Activated T-cell treated with anti-CD3 and anti-CD28 coated beads, Interleukin-2, amount 50 U/mL, for 72 hours (primary cell): Measurements from ENCODE around the gene ZNF283. TPM values are rescaled to one million over a fixed set of nuclear protein-coding genes. Genes with fewer than 3 reads are reported as not detected.
"Not testable (repeated sequence)": the region's sequence is repeated elsewhere in the genome, so short reads cannot be mapped to it uniquely, and the experiment has no call there.

ENCODE experiments used
- ATAC-seq, 2 donors: fragments of 150-1000 bp; cut with Tn5 transposase; replicated peaks in 1 of 2; 2 replicates each; pipeline ENCODE4 v1.10.0; 2021; ENCODE audit warnings: moderate library complexity in 2 of 2, mild to moderate bottlenecking in 1 of 2
- DNase-seq, 2 donors: peaks; one replicate each; pipeline ENCODE4 v3.0.0; 2021 to 2022; ENCODE audit warnings: mixed read lengths in 1 of 2
- H3K27ac Mint-ChIP-seq: one replicate; pipeline ENCODE4 v1.8.0; 2022; ENCODE audit warnings: mild to moderate bottlenecking, moderate library complexity, mixed read lengths
- H3K27me3 Mint-ChIP-seq: one replicate; pipeline ENCODE4 v1.8.0; 2022; ENCODE audit warnings: low read depth, mixed read lengths
- H3K36me3 Mint-ChIP-seq, 2 donors: one replicate each; pipeline ENCODE4 v1.8.0; 2022; ENCODE audit warnings: mixed read lengths in 2 of 2, mild to moderate bottlenecking in 1 of 2; ENCODE audit not compliant: insufficient read depth in 2 of 2
- H3K4me1 Mint-ChIP-seq: one replicate; pipeline ENCODE4 v1.8.0; 2022; ENCODE audit warnings: low read depth, mixed read lengths
- H3K4me3 Mint-ChIP-seq, 2 donors: one replicate each; pipeline ENCODE4 v1.8.0; 2022; ENCODE audit warnings: mild to moderate bottlenecking in 2 of 2, mixed read lengths in 2 of 2, moderate library complexity in 2 of 2
- H3K9me3 Mint-ChIP-seq, 2 donors: one replicate each; pipeline ENCODE4 v1.8.0; 2022; ENCODE audit warnings: mixed read lengths in 2 of 2
- total RNA-seq, 2 donors: library from RNA; stranded (reverse); gene quantifications; one replicate each; pipeline ENCODE4 v1.2.3, GENCODE V29; 2022

ZNF283 gene
- total RNA-seq, 2 donors from 2014 or later = 6.9 to 7.3 TPM

- ATAC-seq = no peak
- Mint-ChIP-seq H3K9me3 (no peaks in the 10 kb centered on the region), H3K4me3 (no peak overlapping the region), H3K36me3 (peaks cover 0 to 3% of the 10 kb centered on the region in 2 donors), H3K27me3 (peaks cover 36% of the 10 kb centered on the region), H3K27ac (no peak overlapping the region), H3K4me1 (no peaks in the 10 kb centered on the region)
- DNase-seq = no peak
Measured at GRCh38 chr19:43806848-43807247, 20.3 kb upstream of the ZNF283 start.

DNA sequence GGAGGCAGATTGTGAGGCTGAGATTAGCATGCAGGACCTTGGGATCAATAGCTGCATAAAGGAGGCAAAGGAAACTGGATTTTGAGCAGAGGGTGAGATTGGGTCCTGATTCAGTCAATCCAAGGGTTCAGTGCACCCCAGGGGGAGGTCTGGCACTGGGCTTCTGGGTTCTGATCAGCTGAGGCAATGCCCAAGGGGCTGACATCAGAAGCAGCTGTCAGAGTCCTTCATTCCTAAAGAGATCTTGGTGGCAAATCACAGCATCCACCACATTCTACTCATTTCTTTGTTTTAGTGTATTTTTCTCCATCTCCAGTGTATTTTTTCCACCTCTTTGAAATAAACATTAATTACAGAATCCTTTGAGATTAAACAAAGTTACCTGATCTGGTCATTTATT, 19.5 kb upstream of the ZNF283 start:
- no peaks in the 10 kb centered on the region for H3K4me1 Mint-ChIP-seq
- no peak overlapping the region for H3K27ac Mint-ChIP-seq
- ATAC-seq (no peak), DNase-seq (no peak)
- no peaks in the 10 kb centered on the region for H3K9me3 Mint-ChIP-seq
- peaks cover 0 to 3% of the 10 kb centered on the region in 2 donors for H3K36me3 Mint-ChIP-seq
- H3K4me3 Mint-ChIP-seq = no peak overlapping the region
- peaks cover 39% of the 10 kb centered on the region for H3K27me3 Mint-ChIP-seq

- Mint-ChIP-seq H3K27me3 (peaks cover 44% of the 10 kb centered on the region), H3K4me3 (no peak overlapping the region), H3K9me3 (peaks cover 0 to 2% of the 10 kb centered on the region in 2 donors), H3K27ac (no peak overlapping the region), H3K4me1 (peaks cover 10% of the 10 kb centered on the region), H3K36me3 (peaks cover 0 to 3% of the 10 kb centered on the region in 2 donors)
- DNase-seq = peak in 1 of 2 donors; percentile 15
- peak; percentile 39 for ATAC-seq
Measured at GRCh38 chr19:43809762-43810696, 17.1 kb upstream of the ZNF283 start.

GRCh38 chr19:43811837-43812236, 15.3 kb upstream of the ZNF283 start:
- Mint-ChIP-seq H3K9me3 (peaks cover 1 to 2% of the 10 kb centered on the region in 2 donors), H3K4me3 (no peak overlapping the region), H3K36me3 (peaks cover 0 to 3% of the 10 kb centered on the region in 2 donors), H3K4me1 (peaks cover 10% of the 10 kb centered on the region), H3K27me3 (peaks cover 38% of the 10 kb centered on the region), H3K27ac (no peak overlapping the region)
- ATAC-seq (peak in 1 of 2 donors; percentile 43), DNase-seq (no peak)

DNA sequence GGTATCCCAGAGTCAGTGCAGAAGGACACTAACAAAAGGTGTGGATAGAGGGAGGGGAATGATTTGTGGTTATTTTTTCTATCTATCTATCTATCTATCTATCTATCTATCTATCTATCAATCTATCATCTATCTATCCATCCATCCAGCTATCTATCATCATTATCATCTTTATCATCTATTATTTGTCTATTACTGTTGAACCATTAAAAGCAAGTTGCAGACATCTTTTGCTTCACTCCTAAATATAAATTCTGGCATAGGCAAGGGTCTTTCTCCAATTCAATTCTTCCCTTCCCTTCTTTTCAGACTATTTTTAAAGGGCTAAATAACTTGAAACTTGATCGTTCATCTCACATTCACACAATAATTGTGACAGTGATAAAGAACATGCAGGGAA, 14.9 kb upstream of the ZNF283 start:
- peaks cover 0 to 3% of the 10 kb centered on the region in 2 donors for H3K36me3 Mint-ChIP-seq
- H3K27me3 Mint-ChIP-seq = peaks cover 38% of the 10 kb centered on the region
- H3K27ac Mint-ChIP-seq = peak overlapping the region; percentile 17

GRCh38 chr19:43812688-43813087, 14.4 kb upstream of the ZNF283 start:
- H3K27me3 Mint-ChIP-seq = peaks cover 34% of the 10 kb centered on the region
- DNase-seq (no peak), ATAC-seq (peak in 1 of 2 donors; percentile 36)
- no peak overlapping the region for H3K27ac Mint-ChIP-seq
- no peak overlapping the region for H3K4me3 Mint-ChIP-seq
- H3K36me3 Mint-ChIP-seq = peaks cover 0 to 3% of the 10 kb centered on the region in 2 donors
- peaks cover 10% of the 10 kb centered on the region for H3K4me1 Mint-ChIP-seq
- H3K9me3 Mint-ChIP-seq = peaks cover 4% of the 10 kb centered on the region in 2 donors

More for the DNA sequence above, 14.9 kb upstream of the ZNF283 start:
- ATAC-seq (no peak), DNase-seq (no peak)
- H3K9me3 Mint-ChIP-seq = peaks cover 4% of the 10 kb centered on the region in 2 donors
- H3K4me3 Mint-ChIP-seq = no peak overlapping the region
- H3K4me1 Mint-ChIP-seq = peaks cover 10% of the 10 kb centered on the region

DNA sequence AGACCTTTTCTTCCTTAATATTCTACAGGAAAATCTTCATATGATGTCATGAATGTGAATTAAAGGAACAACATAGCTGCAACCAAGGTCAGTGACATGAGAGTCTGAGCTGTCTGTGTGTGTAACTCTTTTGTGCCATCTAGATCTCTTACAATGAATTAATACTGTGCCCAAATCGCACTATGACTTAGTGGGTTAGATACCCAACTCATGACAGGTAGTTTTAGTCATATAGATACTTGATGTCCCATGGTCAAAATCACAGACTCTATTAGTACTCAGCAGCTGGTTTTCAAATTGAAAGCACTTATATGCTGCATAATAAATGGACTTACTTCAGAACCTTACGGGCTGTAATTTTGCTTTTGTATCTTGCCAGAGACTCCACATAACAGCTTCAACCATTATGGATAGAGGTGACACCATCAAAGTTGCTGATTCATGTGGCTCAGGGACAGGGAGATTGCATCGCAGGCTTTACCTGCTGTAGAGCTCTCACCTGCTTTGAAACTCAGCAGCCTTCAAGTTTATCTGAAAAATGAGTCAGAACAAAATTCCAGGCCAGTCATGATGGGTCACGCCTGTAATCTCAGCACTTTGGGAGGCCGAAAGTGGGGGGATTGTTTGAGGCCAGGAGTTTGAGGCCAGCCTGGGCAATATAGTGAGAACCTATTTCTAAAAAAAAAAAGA, 12.3 kb upstream of the ZNF283 start:
- H3K27ac Mint-ChIP-seq = no peak overlapping the region
- ATAC-seq (peak; percentile 54 to 59), DNase-seq (no peak)
- no peak overlapping the region for H3K4me3 Mint-ChIP-seq
- peaks cover 4 to 6% of the 10 kb centered on the region in 2 donors for H3K36me3 Mint-ChIP-seq
- H3K4me1 Mint-ChIP-seq = peaks cover 12% of the 10 kb centered on the region
- peaks cover 42% of the 10 kb centered on the region for H3K27me3 Mint-ChIP-seq
- H3K9me3 Mint-ChIP-seq = peaks cover 4 to 8% of the 10 kb centered on the region in 2 donors

DNA sequence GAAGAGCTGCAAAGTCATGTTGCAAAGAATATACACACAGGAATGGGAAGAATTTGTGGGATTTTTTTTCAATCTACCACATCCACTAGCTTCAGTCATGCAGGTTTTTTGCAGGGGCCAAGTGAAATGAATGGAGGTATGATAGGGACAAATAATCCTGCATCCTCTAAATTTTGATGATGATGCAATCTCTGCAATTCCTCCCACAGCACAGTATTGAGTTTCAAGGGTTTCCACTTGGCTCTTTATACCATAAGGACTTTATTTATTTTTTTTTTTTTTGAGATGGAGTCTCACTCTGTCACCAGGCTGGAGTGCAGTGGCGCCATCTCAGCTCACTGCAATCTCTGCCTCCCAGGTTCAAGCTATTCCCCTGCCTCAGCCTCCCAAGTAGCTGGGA, 9.7 kb upstream of the ZNF283 start:
- H3K27ac Mint-ChIP-seq, ATAC-seq, H3K4me3 Mint-ChIP-seq, H3K36me3 Mint-ChIP-seq, DNase-seq: not testable (repeated sequence)
- Mint-ChIP-seq H3K4me1 (peaks cover 23% of the 10 kb centered on the region), H3K27me3 (peaks cover 38% of the 10 kb centered on the region), H3K9me3 (peaks cover 8 to 10% of the 10 kb centered on the region in 2 donors)

DNA sequence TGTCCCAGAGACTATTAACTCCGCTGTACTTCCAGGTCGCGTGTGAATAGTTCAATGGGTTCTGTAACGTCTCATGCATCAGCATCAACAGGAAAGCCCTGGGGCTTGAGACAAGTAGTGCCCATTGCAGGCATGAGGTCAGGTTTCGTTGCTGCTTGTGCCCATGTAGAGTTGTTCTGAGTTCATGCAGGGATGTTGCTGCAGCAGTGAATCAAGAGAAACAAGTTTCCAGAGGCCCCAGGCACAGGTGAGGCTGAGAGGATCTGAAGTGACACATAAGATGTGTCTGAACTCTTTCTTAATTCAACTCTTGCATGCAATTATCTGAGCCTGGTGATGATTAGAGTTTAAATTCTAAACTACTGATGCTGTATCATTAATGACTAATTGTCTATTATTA, 8.6 kb upstream of the ZNF283 start:
- no peak for ATAC-seq

GRCh38 chr19:43820098-43820883, 6.8 kb upstream of the ZNF283 start:
- ATAC-seq (peak; percentile 67 to 74), DNase-seq (peak; percentile 20 to 22)
- Mint-ChIP-seq H3K27me3 (peaks cover 33% of the 10 kb centered on the region), H3K36me3 (peaks cover 5 to 8% of the 10 kb centered on the region in 2 donors), H3K4me1 (peaks cover 13% of the 10 kb centered on the region), H3K27ac (no peak overlapping the region), H3K4me3 (peak overlapping the region; percentile 84 to 93), H3K9me3 (peaks cover 6 to 10% of the 10 kb centered on the region in 2 donors)

More for the DNA sequence above, 8.6 kb upstream of the ZNF283 start:
- Mint-ChIP-seq H3K27me3 (peaks cover 33% of the 10 kb centered on the region), H3K36me3 (peaks cover 5 to 8% of the 10 kb centered on the region in 2 donors), H3K27ac (no peak overlapping the region), H3K9me3 (peaks cover 6 to 10% of the 10 kb centered on the region in 2 donors), H3K4me3 (no peak overlapping the region), H3K4me1 (peaks cover 23% of the 10 kb centered on the region)
- DNase-seq = no peak

- Mint-ChIP-seq H3K27me3 (peaks cover 33% of the 10 kb centered on the region), H3K4me3 (peak overlapping the region; percentile 84 to 93), H3K4me1 (peaks cover 13% of the 10 kb centered on the region), H3K27ac (no peak overlapping the region), H3K36me3 (peaks cover 5 to 8% of the 10 kb centered on the region in 2 donors), H3K9me3 (peaks cover 6 to 11% of the 10 kb centered on the region in 2 donors)
- DNase-seq (no peak), ATAC-seq (peak; percentile 66 to 70)
Measured at GRCh38 chr19:43820884-43821215, 6.3 kb upstream of the ZNF283 start.

DNA sequence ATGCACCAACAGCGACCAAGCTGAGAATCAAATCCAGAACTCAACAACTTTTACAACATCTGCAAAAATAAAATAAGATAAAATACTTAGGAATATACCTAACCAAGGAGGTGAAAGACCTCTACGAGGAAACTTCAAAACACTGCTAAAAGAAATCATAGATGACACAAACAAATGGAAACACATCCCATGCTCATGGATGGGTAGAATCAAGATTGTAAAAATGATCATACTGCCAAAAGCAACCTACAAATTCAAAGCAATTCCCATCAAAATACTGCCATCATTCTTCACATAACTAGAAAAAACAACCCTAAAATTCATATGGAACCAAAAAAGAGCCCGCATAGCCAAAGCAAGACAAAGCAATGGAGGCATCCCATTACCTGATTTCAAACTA, 3.3 kb upstream of the ZNF283 start:
- H3K4me3 Mint-ChIP-seq, DNase-seq, H3K27ac Mint-ChIP-seq, ATAC-seq: not testable (repeated sequence)
- H3K27me3 Mint-ChIP-seq = peaks cover 26% of the 10 kb centered on the region
- H3K4me1 Mint-ChIP-seq = peaks cover 29% of the 10 kb centered on the region
- peaks cover 8 to 13% of the 10 kb centered on the region in 2 donors for H3K9me3 Mint-ChIP-seq
- H3K36me3 Mint-ChIP-seq = peaks cover 11 to 17% of the 10 kb centered on the region in 2 donors
